A204.1 (cell line): ENCODE results near the gene GTPBP4.
"Not testable (repeated sequence)": the region's sequence is repeated elsewhere in the genome, so short reads cannot be mapped to it uniquely, and the experiment has no call there.

Experiments used
- FAIRE-seq: peaks from 2 replicates; lab custom pipeline; 2012; peaks lifted over from hg19 to GRCh38; lab: Jason Lieb, UNC

The GTPBP4 gene

GRCh38 chr10:990808-991207 is 2.6 kb downstream of the GTPBP4 start:
- FAIRE-seq = no peak

- no peak for FAIRE-seq
Observed at GRCh38 chr10:992467-992866, 4.2 kb downstream of the GTPBP4 start.

- no peak for FAIRE-seq
Observed at GRCh38 chr10:992871-993270, 4.6 kb downstream of the GTPBP4 start.

GRCh38 chr10:994836-995558 is 6.8 kb downstream of the GTPBP4 start:
- no peak for FAIRE-seq

GRCh38 chr10:995559-995926 is 7.3 kb downstream of the GTPBP4 start:
- no peak for FAIRE-seq

GRCh38 chr10:996031-996430 is 7.8 kb downstream of the GTPBP4 start:
- FAIRE-seq = no peak

- FAIRE-seq = no peak
Observed at GRCh38 chr10:997266-998022, 9.2 kb downstream of the GTPBP4 start.

- FAIRE-seq = no peak
Observed at GRCh38 chr10:1002425-1003006, 14.3 kb downstream of the GTPBP4 start.

- FAIRE-seq = no peak
Observed at GRCh38 chr10:1003884-1004670, 15.8 kb downstream of the GTPBP4 start.

- no peak for FAIRE-seq
Observed at GRCh38 chr10:1006573-1006972, 18.3 kb downstream of the GTPBP4 start.

- FAIRE-seq = no peak
Observed at GRCh38 chr10:1007583-1007982, 19.3 kb downstream of the GTPBP4 start.

GRCh38 chr10:1009071-1009494 is 20.8 kb downstream of the GTPBP4 start:
- no peak for FAIRE-seq

GRCh38 chr10:1009947-1010346 is 21.7 kb downstream of the GTPBP4 start:
- FAIRE-seq = not testable (repeated sequence)

GRCh38 chr10:1010703-1011102 is 22.5 kb downstream of the GTPBP4 start:
- no peak for FAIRE-seq

GRCh38 chr10:1011696-1012095 is 23.5 kb downstream of the GTPBP4 start:
- FAIRE-seq = no peak

GRCh38 chr10:1015688-1016087 is 27.5 kb downstream of the GTPBP4 start:
- no peak for FAIRE-seq

GRCh38 chr10:1019362-1019761 is 31.1 kb downstream of the GTPBP4 start:
- no peak for FAIRE-seq

- FAIRE-seq = no peak
Observed at GRCh38 chr10:1020460-1020859, 32.2 kb downstream of the GTPBP4 start.

- no peak for FAIRE-seq
Observed at GRCh38 chr10:1020958-1021357, 32.7 kb downstream of the GTPBP4 start.

GRCh38 chr10:1022413-1022812 is 34.2 kb downstream of the GTPBP4 start:
- FAIRE-seq = no peak

- FAIRE-seq = no peak
Observed at GRCh38 chr10:1024103-1024502, 35.9 kb downstream of the GTPBP4 start.

GRCh38 chr10:1025683-1026082 is 37.4 kb downstream of the GTPBP4 start, which contains the start of gene IDI2:
Gene IDI2, minus strand, starts transcription at chr10:1025859. Its CDS starts 1,136 bp downstream, at chr10:1024723.
- FAIRE-seq = no peak

GRCh38 chr10:1026578-1026977 is 38.3 kb downstream of the GTPBP4 start:
- no peak for FAIRE-seq
